Skeletal muscle satellite cell (primary cell): Measurements from ENCODE around the gene TNIK.

Source experiments
- H3K27me3 ChIP-seq: 2 replicates; pipeline ENCODE4 v1.7.0; 2013; ENCODE audit warnings: low read length; ENCODE audit not compliant: control insufficient read depth, insufficient read depth
- H3K36me3 ChIP-seq: 2 replicates; pipeline ENCODE4 v1.7.0; 2013; ENCODE audit warnings: mild to moderate bottlenecking, control low read depth, low read length; ENCODE audit not compliant: insufficient read depth
- H3K4me1 ChIP-seq: 2 replicates; pipeline ENCODE4 v1.7.0; 2013; ENCODE audit warnings: low read length; ENCODE audit not compliant: control insufficient read depth, insufficient read depth
- H3K4me2 ChIP-seq: 2 replicates; pipeline ENCODE4 v1.7.0; 2013; ENCODE audit warnings: mild to moderate bottlenecking, low read length
- H3K4me3 ChIP-seq: 2 replicates; pipeline ENCODE4 v1.7.0; 2013; ENCODE audit warnings: low read length
- H3K9ac ChIP-seq: 2 replicates; pipeline ENCODE4 v1.7.0; 2013; ENCODE audit warnings: mild to moderate bottlenecking, low read depth, low read length, moderate library complexity
- H3K9me3 ChIP-seq: replicated peaks from 2 replicates; pipeline ENCODE4 v1.7.0; 2013; ENCODE audit warnings: mild to moderate bottlenecking, control low read depth, low read length

Gene TNIK

GRCh38 chr3:171380711-171381425 is 79.3 kb downstream of the TNIK start:
- H3K9me3 ChIP-seq: no peaks in the 10 kb centered on the region
- no peak overlapping the region for H3K4me2 ChIP-seq
- H3K4me1 ChIP-seq: peaks cover 2% of the 10 kb centered on the region

GRCh38 chr3:171379961-171380483 is 80.2 kb downstream of the TNIK start:
- Histone ChIP-seq H3K4me2 (no peak overlapping the region), H3K36me3 (no peaks in the 10 kb centered on the region), H3K27me3 (peaks cover 6% of the 10 kb centered on the region), H3K9me3 (no peaks in the 10 kb centered on the region), H3K4me1 (peaks cover 10% of the 10 kb centered on the region), H3K4me3 (no peak overlapping the region), H3K9ac (no peak overlapping the region)

More at GRCh38 chr3:171380711-171381425, 79.3 kb downstream of the TNIK start:
- no peak overlapping the region for H3K4me3 ChIP-seq
- no peaks in the 10 kb centered on the region for H3K36me3 ChIP-seq
- no peak overlapping the region for H3K9ac ChIP-seq
- peaks cover 6% of the 10 kb centered on the region for H3K27me3 ChIP-seq

- H3K4me1 ChIP-seq: peaks cover 18% of the 10 kb centered on the region
- H3K4me3 ChIP-seq: no peak overlapping the region
- peaks cover 6% of the 10 kb centered on the region for H3K27me3 ChIP-seq
- H3K9ac ChIP-seq: no peak overlapping the region
- H3K36me3 ChIP-seq: no peaks in the 10 kb centered on the region
- H3K9me3 ChIP-seq: no peaks in the 10 kb centered on the region
- no peak overlapping the region for H3K4me2 ChIP-seq
These were observed 80.9 kb downstream of the TNIK start for GRCh38 chr3:171379281-171379680.

- Histone ChIP-seq H3K9ac (no peak overlapping the region), H3K9me3 (no peaks in the 10 kb centered on the region), H3K27me3 (peaks cover 2% of the 10 kb centered on the region), H3K4me2 (no peak overlapping the region), H3K36me3 (no peaks in the 10 kb centered on the region), H3K4me3 (no peak overlapping the region), H3K4me1 (peaks cover 21% of the 10 kb centered on the region)
These were observed 81.6 kb downstream of the TNIK start for GRCh38 chr3:171378586-171378985.

- peaks cover 21% of the 10 kb centered on the region for H3K4me1 ChIP-seq
- H3K4me3 ChIP-seq: no peak overlapping the region
- H3K9ac ChIP-seq: no peak overlapping the region
- no peaks in the 10 kb centered on the region for H3K36me3 ChIP-seq
- no peak overlapping the region for H3K4me2 ChIP-seq
- H3K27me3 ChIP-seq: no peaks in the 10 kb centered on the region
- no peaks in the 10 kb centered on the region for H3K9me3 ChIP-seq
These were observed 82.3 kb downstream of the TNIK start for GRCh38 chr3:171377859-171378258.

- Histone ChIP-seq H3K9me3 (no peaks in the 10 kb centered on the region), H3K27me3 (no peaks in the 10 kb centered on the region), H3K36me3 (no peaks in the 10 kb centered on the region), H3K9ac (no peak overlapping the region), H3K4me3 (no peak overlapping the region), H3K4me2 (no peak overlapping the region), H3K4me1 (peaks cover 21% of the 10 kb centered on the region)
These were observed 83.6 kb downstream of the TNIK start for GRCh38 chr3:171376596-171376947.

- Histone ChIP-seq H3K36me3 (no peaks in the 10 kb centered on the region), H3K4me2 (no peak overlapping the region), H3K9me3 (no peaks in the 10 kb centered on the region), H3K4me3 (no peak overlapping the region), H3K9ac (no peak overlapping the region), H3K4me1 (peaks cover 21% of the 10 kb centered on the region), H3K27me3 (no peaks in the 10 kb centered on the region)
These were observed 84.3 kb downstream of the TNIK start for GRCh38 chr3:171375666-171376595.

- H3K4me2 ChIP-seq: peak overlapping the region; percentile 5
- H3K9me3 ChIP-seq: no peaks in the 10 kb centered on the region
- peaks cover 21% of the 10 kb centered on the region for H3K4me1 ChIP-seq
- H3K4me3 ChIP-seq: no peak overlapping the region
- no peak overlapping the region for H3K9ac ChIP-seq
- H3K36me3 ChIP-seq: no peaks in the 10 kb centered on the region
- H3K27me3 ChIP-seq: no peaks in the 10 kb centered on the region
These were observed 85.4 kb downstream of the TNIK start for GRCh38 chr3:171374661-171375285.

- Histone ChIP-seq H3K4me3 (no peak overlapping the region), H3K36me3 (no peaks in the 10 kb centered on the region)
These were observed 85.9 kb downstream of the TNIK start for GRCh38 chr3:171374260-171374659.

GRCh38 chr3:171373711-171374110 is 86.5 kb downstream of the TNIK start:
- Histone ChIP-seq H3K4me3 (no peak overlapping the region), H3K36me3 (no peaks in the 10 kb centered on the region), H3K9ac (no peak overlapping the region), H3K27me3 (no peaks in the 10 kb centered on the region), H3K4me1 (peaks cover 21% of the 10 kb centered on the region), H3K4me2 (no peak overlapping the region), H3K9me3 (no peaks in the 10 kb centered on the region)

More at GRCh38 chr3:171374260-171374659, 85.9 kb downstream of the TNIK start:
- H3K9me3 ChIP-seq: no peaks in the 10 kb centered on the region
- no peak overlapping the region for H3K4me2 ChIP-seq
- peaks cover 21% of the 10 kb centered on the region for H3K4me1 ChIP-seq
- H3K27me3 ChIP-seq: no peaks in the 10 kb centered on the region
- no peak overlapping the region for H3K9ac ChIP-seq

- Histone ChIP-seq H3K4me1 (peaks cover 21% of the 10 kb centered on the region), H3K36me3 (no peaks in the 10 kb centered on the region), H3K27me3 (no peaks in the 10 kb centered on the region), H3K4me3 (no peak overlapping the region), H3K4me2 (no peak overlapping the region), H3K9me3 (no peaks in the 10 kb centered on the region), H3K9ac (no peak overlapping the region)
These were observed 87.5 kb downstream of the TNIK start for GRCh38 chr3:171372694-171373093.
